Limb (tissue), 2 donors: ENCODE measurements around the gene RNASE8.
"Not testable (repeated sequence)": the region's sequence is repeated elsewhere in the genome, so short reads cannot be mapped to it uniquely, and the experiment has no call there.

Experiments
- DNase-seq, 2 donors: peaks; one replicate each; pipeline ENCODE4 v3.0.0-alpha.2; 2016; ENCODE audit errors: extremely low spot score in 2 of 2

The RNASE8 gene

DNA sequence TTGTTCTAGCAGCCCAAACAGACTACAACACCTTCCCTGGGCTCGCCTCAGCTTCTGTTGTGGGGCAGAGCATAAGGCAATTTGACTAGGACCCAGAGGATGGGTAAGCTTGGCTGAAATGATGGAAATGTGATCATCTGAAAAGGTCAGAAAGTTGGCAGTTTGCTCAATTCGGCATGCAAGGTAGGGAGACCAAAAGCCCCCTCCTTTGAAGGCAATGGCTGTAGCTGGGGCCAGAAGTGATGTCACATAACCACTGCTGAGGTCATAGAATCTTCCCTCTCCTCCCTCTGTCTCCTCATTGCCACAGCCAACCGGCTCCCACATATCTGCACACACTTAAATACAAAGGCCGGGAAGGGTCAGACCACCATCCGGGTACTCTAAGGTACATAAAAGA lies 27.7 kb upstream of the RNASE8 start, which contains the start of gene TPPP2:
TPPP2 (plus strand) TSS at position 301 of the 400 bp plus-strand sequence. CDS start 365 bp downstream, outside the sequence.
- no peak for DNase-seq

DNA sequence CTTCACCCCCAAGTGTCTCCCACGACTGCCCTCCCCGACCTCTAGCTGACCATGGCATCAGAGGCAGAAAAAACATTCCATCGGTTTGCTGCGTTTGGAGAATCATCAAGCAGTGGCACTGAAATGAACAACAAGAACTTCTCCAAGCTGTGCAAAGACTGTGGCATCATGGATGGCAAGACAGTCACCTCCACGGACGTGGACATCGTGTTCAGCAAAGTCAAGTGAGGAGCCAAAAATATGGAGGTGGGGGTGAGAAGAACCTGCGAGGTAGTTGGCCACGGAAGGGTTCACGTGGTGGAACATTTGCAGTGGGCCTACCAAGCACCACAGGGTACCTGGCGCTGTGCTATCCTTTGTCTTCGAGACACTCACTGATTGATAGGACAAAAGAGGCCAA lies 27.1 kb upstream of the RNASE8 start:
- DNase-seq, result no peak

- DNase-seq, result no peak
These were observed 25.1 kb upstream of the RNASE8 start for GRCh38 chr14:21032326-21033132.

DNA sequence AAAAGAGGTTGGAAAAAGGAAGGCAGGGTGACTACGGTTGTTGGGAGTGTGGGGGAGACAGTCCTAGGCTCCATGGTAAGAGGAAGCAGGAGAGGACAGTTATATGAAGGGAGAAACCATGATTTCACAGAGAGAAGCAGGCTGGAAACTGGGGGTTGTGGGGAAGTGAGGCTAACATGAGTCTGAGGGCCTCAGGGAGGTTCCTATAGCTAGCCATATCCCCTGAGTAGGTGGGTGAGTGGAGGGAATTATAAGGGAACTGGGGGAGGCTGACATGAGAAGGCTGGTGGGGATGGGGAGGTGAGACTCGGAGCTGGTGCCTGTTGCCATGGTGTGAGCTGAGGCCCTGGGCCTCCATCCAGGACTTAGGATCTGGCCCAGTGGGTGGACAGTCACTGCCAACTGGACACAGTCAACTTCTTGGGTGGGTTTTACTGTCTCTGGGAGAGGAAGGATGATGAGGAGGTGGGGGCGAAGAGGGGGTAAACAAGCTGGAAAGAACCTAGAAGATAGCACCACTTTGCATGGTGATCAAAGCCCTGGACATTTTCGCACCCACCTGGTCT lies 24.4 kb upstream of the RNASE8 start:
- DNase-seq, result no peak

DNA sequence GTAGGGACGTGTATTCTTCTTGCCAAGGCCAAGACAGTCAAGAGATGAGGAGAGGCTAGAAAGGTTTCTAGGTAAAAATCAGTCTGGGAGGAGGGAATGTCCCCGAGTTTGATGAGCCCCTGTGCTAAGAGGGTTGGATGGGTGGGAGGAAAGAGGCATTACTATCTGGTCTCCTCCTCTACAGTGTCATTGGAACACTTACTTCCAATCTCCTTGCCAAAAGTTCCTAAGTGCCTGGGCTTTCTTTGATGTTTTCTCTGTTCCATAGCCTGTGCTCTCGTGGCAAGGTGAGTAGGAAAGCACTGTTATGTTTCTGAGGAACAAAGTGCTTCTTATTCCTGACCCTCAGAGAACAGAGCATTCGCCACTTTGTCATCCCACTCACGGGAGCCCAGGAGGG lies 22.9 kb upstream of the RNASE8 start, which contains the start of gene RNASE13:
RNASE13 (minus strand) TSS at position 101 of the 400 bp plus-strand sequence. CDS start 519 bp downstream, outside the sequence.
- no peak for DNase-seq

DNA sequence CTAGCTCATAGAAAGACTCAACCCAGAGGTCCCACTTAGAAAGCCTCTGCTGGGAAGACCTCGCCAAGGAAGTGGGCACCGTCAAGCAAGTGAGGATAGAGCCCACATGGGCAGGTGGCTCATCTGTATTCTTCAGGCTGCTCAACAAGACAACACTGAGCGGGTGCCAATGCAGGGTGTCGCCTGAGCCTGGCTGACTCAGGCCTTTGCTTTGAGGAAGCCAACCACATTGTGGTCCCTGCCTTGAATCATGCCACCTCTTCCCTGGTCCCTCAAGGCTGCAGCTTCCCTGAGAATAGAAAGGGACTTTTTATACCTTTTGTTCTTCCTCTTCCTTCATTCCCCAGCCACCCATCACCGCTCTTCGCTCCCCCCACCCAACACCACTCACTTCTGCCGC lies 20.9 kb upstream of the RNASE8 start:
- DNase-seq, result no peak

- DNase-seq, result no peak
These were observed 20.5 kb upstream of the RNASE8 start for GRCh38 chr14:21037156-21037555.

DNA sequence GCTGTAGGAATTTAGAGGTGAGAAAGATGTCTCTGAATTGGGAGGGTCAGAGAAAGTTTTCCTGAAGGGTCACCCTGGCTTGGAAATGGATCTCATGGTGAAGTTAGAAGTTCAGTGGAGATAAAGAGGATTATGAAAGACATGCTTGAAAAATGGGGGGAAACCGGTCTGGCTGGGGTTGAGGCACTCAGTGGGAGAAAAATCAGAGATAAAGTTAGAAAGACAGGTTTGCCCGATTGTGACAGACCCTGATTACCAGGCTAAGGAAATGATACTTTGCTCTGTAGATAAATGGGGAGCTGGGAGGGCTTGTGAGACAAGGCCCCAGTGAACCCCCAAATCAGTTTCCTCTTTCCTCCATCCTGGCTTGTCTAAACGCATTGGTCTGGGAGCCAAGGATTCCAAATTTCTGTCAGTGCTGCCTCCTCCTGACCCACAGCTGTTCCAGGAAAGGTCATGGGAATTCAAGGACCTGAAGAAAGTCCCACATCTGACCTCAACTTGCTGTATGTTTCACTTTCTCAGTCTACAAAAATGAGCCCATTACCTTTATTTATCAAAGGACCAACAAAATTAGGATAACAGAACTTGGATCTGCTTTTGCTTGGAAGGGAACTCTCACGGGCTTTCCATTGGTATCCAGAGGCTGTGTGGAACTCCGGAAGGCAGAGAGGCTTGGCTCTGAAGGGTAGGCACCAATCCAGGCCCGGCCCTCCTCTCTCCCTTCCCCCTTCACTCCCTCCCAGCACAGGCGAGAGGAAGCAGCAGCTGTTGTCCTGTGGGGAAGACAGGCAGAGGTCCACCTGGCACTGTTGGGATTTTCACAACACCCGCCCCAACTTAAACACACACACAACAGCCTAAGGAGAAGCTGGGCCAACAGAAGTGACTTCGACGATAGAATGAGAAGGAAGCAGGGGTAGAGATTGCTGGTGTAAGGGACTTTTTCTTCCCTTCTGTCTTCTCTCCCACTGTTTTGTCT lies 18.9 kb upstream of the RNASE8 start:
- DNase-seq, result peak; percentile 71 to 89

- DNase-seq, result peak; percentile 68 to 91
These were observed 17.8 kb upstream of the RNASE8 start for GRCh38 chr14:21039585-21040369.

DNA sequence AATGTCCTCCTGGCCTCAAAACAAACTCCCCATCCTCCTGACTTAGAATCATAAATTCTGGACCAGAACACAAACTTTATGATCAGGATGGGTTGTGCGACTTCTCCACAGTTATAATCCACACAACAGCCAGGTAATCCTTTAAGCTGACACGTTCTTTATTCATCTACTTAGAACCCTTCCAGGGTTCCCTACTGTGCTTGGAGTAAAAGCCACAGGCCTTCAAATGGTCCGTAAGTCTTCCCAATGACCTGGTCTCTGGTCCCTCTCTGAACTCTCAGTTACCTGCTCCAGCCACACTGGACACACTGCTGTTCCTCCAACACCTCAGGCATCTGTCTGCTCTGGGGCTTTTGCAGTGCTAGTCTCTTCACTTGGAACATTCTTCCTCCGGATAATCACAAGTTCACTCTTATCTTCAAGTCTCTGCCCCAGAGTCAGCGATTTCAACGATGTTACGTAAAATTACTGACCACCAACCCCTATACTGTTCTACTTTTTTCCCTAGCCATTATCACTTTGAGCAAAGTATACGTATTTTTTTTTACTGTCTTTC lies 17.2 kb upstream of the RNASE8 start:
- DNase-seq, result no peak

DNA sequence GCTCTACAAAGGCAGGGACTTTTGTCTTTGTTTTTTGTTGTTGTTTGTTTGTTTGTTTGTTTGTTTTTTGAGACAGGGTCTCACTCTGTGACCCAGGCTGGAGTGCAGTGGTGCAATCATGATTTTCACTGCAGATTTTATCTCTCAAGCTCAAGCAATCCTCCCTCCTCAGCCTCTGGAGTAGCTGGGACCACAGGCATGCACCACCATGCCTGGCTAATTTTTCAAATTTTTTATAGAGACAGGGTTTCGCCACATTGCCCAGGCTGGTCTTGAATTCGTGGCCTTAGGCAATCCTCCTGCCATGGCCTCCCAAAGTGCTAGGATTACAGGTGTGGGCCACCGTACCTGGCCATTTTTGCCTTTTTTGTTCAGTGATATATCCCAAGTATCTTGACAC lies 16.7 kb upstream of the RNASE8 start:
- DNase-seq, result not testable (repeated sequence)

GRCh38 chr14:21041676-21042433 lies 15.8 kb upstream of the RNASE8 start, which contains the start of gene RNASE7:
RNASE7 (plus strand) TSS chr14:21042362; CDS start chr14:21042993, 631 bp downstream.
- no peak for DNase-seq

DNA sequence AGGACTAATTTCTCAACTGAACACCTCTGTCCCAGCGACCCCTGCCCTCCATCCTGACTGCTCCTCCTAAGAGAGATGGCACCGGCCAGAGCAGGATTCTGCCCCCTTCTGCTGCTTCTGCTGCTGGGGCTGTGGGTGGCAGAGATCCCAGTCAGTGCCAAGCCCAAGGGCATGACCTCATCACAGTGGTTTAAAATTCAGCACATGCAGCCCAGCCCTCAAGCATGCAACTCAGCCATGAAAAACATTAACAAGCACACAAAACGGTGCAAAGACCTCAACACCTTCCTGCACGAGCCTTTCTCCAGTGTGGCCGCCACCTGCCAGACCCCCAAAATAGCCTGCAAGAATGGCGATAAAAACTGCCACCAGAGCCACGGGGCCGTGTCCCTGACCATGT lies 14.7 kb upstream of the RNASE8 start:
- no peak for DNase-seq

DNA sequence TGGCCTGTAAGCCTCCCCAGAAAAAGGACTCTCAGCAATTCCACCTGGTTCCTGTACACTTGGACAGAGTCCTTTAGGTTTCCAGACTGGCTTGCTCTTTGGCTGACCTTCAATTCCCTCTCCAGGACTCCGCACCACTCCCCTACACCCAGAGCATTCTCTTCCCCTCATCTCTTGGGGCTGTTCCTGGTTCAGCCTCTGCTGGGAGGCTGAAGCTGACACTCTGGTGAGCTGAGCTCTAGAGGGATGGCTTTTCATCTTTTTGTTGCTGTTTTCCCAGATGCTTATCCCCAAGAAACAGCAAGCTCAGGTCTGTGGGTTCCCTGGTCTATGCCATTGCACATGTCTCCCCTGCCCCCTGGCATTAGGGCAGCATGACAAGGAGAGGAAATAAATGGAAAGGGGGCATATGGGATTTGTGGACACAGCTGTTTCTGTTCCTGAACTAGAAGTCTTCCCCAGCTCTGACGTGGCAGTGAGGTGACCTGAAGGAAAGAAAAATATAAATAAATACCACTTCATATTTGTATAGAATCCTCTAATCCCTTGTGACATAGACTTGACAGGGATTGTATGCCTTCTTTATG lies 14.1 kb upstream of the RNASE8 start:
- no peak for DNase-seq

GRCh38 chr14:21043974-21044618 lies 13.5 kb upstream of the RNASE8 start:
- DNase-seq, result no peak

- DNase-seq, result no peak
These were observed 10.2 kb upstream of the RNASE8 start for GRCh38 chr14:21047378-21047781.

- no peak for DNase-seq
These were observed 9.0 kb upstream of the RNASE8 start for GRCh38 chr14:21048638-21049037.

DNA sequence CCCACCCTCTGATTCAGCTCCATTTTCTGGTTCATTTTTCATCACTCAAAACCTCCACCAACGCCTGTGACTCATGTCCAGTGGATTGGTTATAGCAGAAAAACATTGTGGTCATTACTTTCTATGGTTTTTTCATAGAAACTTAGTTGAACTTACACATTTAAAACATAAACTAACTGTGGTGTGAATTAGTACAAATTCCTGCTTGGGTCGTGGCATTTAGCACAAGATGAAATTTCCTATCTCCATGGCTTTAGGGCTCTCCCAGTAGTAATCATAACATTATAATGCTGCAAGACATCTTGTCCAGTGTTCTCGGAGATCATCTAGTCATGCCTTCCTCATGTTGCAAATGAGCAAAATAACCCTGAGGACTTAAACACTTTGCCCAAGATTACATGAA lies 8.3 kb upstream of the RNASE8 start:
- no peak for DNase-seq

DNA sequence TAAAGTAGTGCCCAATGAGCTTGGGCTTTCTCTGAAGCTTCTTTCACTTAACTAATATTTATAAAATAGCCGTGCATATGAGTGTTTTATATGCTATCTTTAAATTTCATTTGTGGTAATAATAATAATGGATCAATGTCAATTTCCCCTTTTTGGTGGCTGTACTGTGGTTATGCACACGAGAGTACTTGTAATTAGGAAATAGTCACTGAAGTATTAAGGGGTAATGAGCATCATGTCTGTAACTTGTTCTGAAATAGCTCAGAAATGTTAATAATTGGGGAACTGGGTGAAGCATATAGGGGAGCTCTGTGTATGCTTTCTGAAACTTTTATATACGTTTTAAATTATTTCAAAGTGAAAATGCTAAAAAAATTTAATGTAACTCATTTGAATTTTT lies 7.0 kb upstream of the RNASE8 start:
- no peak for DNase-seq
